NCI-H1105 (cell line): ENCODE results near the gene PADI4.
"Not testable (repeated sequence)": the region's sequence is repeated elsewhere in the genome, so short reads cannot be mapped to it uniquely, and the experiment has no call there.

Experiments
- DNase-seq: peaks from one replicate; lab custom pipeline; 2025; lab: John Stamatoyannopoulos, UW

Gene PADI4

GRCh38 chr1:17314491-17314971 lies 6.5 kb downstream of the PADI4 start:
- DNase-seq, result no peak

DNA sequence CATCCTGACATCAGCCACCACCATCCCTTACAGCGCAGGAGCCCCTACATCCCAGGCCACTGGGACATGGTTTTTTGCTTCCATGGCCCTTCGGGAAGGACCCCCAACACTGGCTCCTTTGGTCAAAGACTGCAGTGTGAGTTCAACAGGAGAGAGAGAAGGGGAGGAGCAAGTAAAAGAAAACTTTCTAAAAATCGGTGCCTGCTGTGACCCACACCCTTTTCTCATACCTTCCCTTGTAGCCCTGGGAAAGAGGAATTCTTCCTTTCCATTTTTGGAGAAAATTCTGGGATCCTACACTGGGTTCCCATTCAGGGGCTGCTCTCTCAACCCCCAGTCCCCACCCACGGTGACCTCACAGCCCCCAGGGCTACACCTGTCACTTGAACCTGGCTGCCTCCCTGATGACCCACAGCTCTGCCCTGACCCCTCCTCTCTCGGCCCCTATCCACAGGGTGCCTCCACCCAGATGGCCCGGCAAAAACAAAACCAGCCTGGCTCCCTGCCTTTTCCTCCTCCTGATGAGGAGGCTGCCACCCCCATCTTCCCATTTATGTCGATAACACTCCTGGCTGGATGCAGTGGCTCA lies 7.6 kb downstream of the PADI4 start:
- no peak for DNase-seq

DNA sequence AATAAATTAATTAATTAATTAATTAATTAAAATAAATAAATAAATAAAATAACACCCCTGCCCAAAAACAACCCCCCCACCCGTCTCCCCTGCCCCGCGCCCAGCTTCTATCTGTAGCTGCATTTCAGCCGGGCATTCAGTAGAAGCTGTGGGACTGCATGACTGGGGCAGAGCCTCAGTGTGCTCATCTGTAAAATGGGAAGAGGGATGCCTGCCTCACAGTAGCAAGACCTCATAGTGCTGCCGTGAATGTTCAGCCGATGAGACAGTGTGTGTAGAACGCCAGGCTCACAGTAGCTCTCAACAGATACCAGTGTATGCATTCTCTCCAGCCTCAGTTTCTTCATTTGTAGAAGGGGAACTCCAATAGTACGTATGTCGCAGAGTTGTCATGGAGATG lies 8.7 kb downstream of the PADI4 start:
- DNase-seq, result no peak

GRCh38 chr1:17318262-17318661 lies 10.3 kb downstream of the PADI4 start:
- no peak for DNase-seq

DNA sequence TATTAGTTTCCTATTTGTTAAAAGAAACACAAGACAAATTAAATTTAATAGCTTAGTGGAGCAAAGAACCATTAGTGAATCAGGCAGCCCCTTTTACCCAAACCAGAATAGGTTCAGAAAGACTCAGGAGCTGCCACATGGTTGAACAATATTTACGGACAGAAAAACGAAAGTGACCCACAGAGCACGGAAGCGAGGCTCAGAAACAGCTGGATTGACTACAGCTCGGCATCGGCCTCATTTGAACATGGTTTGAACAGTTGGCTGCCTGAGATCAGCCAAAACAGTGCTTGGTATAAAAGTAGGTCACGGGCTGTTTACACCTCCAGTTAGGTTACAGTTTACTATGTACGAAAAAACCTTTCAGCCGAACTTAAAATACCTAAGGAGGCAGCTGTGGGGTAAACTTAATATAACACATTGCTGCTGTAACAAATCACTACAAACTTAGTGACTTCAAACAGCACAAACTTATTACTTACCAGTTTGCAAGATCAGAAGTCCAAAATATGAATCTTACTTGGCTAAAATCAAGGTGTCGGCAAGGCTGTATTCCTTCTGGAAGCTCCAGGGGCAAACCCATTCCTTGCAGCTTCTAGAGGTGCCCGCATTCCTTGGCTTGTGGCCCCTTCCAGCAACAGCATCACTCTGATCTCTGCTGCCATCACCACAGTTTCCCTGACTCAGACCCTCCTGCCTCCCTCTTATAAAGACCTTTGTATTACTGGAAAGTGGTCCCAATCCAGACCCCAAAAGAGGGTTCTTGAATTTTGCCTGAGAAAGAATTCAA lies 11.8 kb downstream of the PADI4 start:
- DNase-seq, result no peak

DNA sequence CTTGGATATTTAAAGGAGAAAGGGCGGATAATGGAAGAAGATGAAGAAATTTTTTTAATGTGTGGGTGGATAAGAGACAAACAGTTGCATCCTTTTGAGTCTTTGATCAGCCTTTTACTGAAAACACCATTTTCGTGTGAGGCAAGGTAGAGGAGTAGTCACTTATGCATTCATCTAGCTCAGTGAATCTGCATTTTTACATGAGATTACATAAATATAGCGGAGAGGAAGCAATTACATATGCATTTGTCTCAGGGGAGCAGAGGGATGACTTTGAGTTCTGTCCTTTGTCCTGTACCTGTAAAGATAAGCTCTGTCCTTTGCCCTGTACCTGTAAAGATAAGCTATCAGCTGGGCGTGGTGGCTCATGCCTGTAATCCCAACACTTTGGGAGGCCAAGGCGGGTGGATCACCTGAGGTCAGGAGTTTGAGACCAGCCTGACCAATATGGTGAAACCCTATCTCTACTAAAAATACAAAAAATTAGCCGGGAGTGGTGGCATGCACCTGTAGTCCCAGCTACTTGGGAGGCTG lies 13.9 kb downstream of the PADI4 start:
- not testable (repeated sequence) for DNase-seq

DNA sequence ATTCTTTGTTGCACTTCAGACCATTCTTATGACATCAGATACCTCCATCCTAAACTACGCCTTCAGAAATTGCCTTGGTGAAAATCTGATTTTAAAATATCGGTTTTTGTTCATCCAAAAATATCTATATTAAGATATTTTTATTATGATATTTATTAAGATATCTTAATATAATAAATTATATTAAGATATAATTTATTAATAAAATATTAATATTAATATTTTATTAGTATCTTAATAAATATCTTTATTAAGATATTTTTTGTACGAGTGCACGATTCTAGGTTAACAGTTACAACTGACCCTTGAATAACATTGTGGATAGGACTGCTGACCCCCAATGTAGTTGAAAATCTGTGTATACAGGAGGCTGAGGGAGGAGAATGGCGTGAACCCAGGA lies 20.9 kb downstream of the PADI4 start:
- no peak for DNase-seq

DNA sequence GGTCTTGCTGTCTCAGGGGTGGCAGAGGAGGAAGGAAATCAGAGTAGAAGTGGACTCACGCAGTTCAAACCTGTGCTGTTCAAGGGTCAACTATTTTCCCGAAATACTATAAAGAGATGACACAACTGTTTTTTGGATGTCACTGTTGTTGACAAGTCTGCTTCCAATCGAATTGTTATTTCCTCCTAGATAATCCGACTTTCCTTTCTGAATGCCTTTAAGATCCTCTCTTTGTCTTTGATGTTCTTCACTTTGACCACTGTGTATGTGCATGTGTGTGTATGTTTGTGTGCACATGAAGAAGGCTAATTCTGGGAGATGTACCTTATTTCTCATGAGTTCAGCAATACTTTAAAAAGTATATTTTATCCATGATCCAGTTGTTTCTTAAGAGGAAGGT lies 21.6 kb downstream of the PADI4 start:
- DNase-seq, result no peak

- no peak for DNase-seq
Observed at GRCh38 chr1:17330856-17331255, 22.9 kb downstream of the PADI4 start.

DNA sequence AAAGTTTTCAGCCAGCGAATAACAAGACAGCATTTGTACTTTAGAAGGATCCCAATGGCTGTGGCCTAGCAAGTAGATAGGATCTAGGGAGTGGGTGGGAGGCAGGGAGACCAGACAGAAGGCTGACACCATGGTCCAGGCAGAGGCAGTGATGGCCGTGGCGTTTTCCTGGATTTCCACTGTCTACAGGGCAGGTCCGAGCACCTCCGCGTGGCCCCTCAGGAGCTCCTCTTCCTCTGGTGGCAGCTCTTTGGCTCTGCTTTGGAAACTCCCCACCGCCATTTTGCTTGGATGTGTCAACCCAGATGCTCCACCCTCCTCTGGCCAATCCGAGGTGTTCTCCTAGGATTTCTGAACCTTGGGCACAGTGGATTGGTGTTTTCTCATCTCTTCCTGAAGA lies 25.1 kb downstream of the PADI4 start:
- no peak for DNase-seq

GRCh38 chr1:17335821-17336710 lies 28.1 kb downstream of the PADI4 start:
- peak; percentile 80 for DNase-seq

DNA sequence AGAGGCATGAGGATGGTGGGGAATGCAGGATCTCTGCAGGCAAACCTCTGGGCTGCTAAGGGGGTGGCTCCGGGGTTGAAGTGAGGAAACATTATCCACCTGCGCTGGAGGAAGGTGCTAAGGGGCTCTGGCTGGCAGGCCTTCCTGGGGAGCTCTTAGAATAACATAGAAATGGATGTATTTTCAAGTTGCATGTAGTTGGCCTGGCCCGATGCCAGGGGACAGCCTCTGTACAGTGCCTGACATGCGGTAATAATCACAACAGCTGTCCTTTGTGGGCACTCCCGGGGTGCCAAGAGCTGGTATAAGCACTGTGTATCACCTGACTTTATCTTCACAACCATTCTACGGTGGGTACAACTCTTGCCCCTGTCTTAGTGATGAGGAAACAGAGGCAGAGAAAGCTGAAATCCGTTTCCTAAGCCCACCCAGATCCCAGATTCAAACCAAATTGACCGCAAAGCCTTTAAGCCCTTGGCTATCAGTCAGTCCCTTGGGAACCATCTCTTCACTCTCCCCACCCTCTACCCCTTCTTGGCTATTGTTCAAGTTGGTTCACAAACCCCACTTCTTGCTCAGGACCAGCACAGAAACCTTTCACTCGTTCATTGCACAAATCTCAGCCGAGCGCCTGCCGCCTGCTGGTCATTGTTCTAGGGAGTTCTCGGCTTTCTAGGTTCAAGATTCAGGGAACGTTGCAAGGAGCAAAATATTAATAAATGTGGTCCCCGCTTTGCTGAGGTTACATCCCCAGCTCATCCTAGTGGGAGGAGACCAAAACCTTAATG lies 30.9 kb downstream of the PADI4 start:
- no peak for DNase-seq

GRCh38 chr1:17339521-17339920 lies 31.5 kb downstream of the PADI4 start:
- no peak for DNase-seq

- no peak for DNase-seq
Observed at GRCh38 chr1:17340358-17340757, 32.4 kb downstream of the PADI4 start.

DNA sequence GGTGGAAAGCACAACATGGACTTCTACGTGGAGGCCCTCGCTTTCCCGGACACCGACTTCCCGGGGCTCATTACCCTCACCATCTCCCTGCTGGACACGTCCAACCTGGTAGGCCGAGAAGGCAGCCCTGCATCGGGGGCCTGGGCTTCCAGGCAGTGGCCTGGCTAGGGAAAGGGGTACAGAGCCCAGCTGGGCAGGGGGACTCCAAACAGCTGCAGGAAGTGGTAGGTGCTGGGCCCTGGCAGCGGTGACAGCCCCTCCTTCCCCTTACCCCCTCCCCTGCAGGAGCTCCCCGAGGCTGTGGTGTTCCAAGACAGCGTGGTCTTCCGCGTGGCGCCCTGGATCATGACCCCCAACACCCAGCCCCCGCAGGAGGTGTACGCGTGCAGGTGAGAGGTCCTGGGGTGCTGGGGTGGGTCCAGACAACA lies 34.0 kb downstream of the PADI4 start:
- DNase-seq, result no peak

DNA sequence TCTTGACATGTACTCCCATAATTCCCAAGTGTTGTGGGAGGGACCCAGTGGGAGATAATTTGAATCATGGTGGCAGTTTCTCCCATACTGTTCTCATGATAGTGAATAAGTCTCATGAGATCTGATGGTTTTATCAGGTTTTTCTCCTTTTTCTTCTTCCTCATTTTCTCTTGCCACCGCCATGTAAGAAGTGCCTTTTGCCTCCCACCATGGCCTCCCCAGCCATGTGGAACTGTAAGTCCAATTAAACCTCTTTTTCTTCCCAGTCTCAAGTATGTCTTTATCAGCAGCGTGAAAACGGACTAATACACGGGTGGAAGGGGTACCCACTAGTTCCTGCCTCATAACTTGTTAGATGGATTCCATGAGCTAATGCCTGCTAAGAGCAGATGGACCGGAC lies 37.5 kb downstream of the PADI4 start:
- not testable (repeated sequence) for DNase-seq

- no peak for DNase-seq
Observed at GRCh38 chr1:17346046-17346789, 38.2 kb downstream of the PADI4 start.

GRCh38 chr1:17347769-17348592 lies 40.0 kb downstream of the PADI4 start:
- no peak for DNase-seq

DNA sequence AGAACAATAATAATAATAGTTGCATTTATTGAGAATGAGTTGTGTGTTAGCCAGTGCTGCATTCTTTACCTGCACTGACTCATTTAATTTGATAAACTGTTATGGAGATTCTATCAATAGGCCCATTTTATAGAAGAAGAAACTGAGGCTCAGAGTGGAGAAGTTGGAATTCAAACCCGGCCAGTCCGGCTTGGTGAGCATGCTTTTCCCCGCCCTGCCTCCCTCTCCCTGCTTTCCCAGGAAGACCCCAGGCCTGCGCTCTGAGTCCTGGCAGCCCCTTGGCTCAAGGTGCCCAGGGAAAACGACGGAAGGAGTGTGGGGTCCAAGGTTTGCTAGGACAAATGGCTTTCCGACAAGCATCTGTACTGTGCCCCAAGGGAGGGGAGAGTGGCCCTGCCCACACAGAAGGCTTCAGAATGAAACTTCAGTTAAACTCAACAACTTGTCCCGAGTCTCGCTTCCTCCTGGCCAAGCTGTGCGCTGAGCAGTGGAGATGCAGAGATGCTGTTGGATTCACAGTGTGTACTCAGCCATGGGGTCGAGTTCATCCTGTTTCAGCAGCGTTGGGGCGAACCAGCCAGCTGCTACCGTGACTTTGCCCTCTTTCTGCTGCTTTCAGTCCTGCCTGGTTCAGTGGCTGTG lies 40.7 kb downstream of the PADI4 start:
- DNase-seq, result no peak
